HCT116 (cell line): Measurements from ENCODE around the gene CTSE. TPM values are rescaled to one million over a fixed set of nuclear protein-coding genes. Genes with fewer than 3 reads are reported as not detected.

Experiments used
- ATAC-seq: fragments of 200-7000 bp; cut with Tn5 transposase; 2 replicates; pipeline ENCODE4 v1.9.1; 2020; ENCODE audit warnings: mild to moderate bottlenecking, moderate library complexity
- BruUV-seq: library from RNA; stranded (reverse); fragments of 400-500 nt; replicated peaks from 2 replicates; lab custom pipeline; 2021; lab: Mats Ljungman, UMichigan
- CTCF ChIA-PET: fragments of 300-600 bp; sonication (Branson Sonifier 250); formaldehyde crosslinking; loops from one replicate; lab custom pipeline; 2021; ENCODE audit warnings: antibody characterized with exemption; lab: Charles Lee
- POLR2A ChIA-PET: fragments of 300-600, 350-600 bp; sonication (Branson Sonifier 250); formaldehyde crosslinking; loops from one replicate; lab custom pipeline; 2021; ENCODE audit warnings: antibody characterized with exemption; lab: Charles Lee
- RAD21 ChIA-PET, 2 experiments: fragments of 300-600 bp; sonication (Branson Sonifier 250); formaldehyde crosslinking; loops; one replicate each; lab custom pipeline; 2023; ENCODE audit warnings: low total read pairs in 2 of 2; ENCODE audit not compliant: uncharacterized antibody in 2 of 2, unreplicated experiment in 2 of 2, low non-redundant PET in 1 of 2; lab: Charles Lee
- DNase-seq: peaks from one replicate; pipeline ENCODE4 v3.0.0-alpha.2; 2010; ENCODE audit warnings: low read depth, low spot score
- H2AFZ ChIP-seq: fragments of 200-600 bp; shearing (Covaris generic), sonication (generic); 2 replicates; pipeline ENCODE4 v1.6.1; 2017; ENCODE audit warnings: low read depth, mixed run types, mixed read lengths, antibody characterized with exemption, low read length; ENCODE audit not compliant: poor library complexity, severe bottlenecking
- H3K27ac ChIP-seq: 2 replicates; pipeline ENCODE4 v1.5.1; 2012; ENCODE audit warnings: low read depth, low read length
- H3K27me3 ChIP-seq: fragments of 200-600 bp; sonication (generic); 2 replicates; pipeline ENCODE4 v1.6.1; 2016; ENCODE audit warnings: mixed run types, low read length, mixed read lengths; ENCODE audit not compliant: insufficient read depth
- H3K36me3 ChIP-seq, 2 experiments: fragments of 200-500 bp in 1 of 2; fragments of 200-600 bp in 1 of 2; sonication (Bioruptor generic) in 1 of 2; sonication (generic) in 1 of 2; 2 replicates each; pipeline versions ENCODE4 v1.5.1 to v1.6.1; 2014 to 2016; ENCODE audit warnings: low read length in 2 of 2, inconsistent platforms in 1 of 2, mixed read lengths in 1 of 2, mixed run types in 1 of 2; ENCODE audit not compliant: insufficient read depth in 2 of 2, control insufficient read depth in 1 of 2
- H3K4me1 ChIP-seq, 2 experiments: fragments of 200-600 bp in 1 of 2; sonication (generic) in 1 of 2; 2 replicates each; pipeline versions ENCODE4 v1.5.1 to v1.6.1; 2012 to 2017; ENCODE audit warnings: low read length in 2 of 2, inconsistent platforms in 1 of 2, mild to moderate bottlenecking in 1 of 2, mixed read lengths in 1 of 2, mixed run types in 1 of 2, moderate library complexity in 1 of 2; ENCODE audit not compliant: insufficient read depth in 2 of 2, control insufficient read depth in 1 of 2
- H3K4me2 ChIP-seq: fragments of 200-600 bp; sonication (generic); 2 replicates; pipeline ENCODE4 v1.6.1; 2017; ENCODE audit warnings: mixed run types, low read length, mixed read lengths
- H3K4me3 ChIP-seq, 2 experiments: fragments of 200-600 bp in 1 of 2; sonication (generic) in 1 of 2; replicated peaks in 1 of 2; 2 replicates each; pipeline ENCODE4 v1.5.1; 2011 to 2016; ENCODE audit warnings: low read length in 2 of 2, control low read depth in 1 of 2, low read depth in 1 of 2, mild to moderate bottlenecking in 1 of 2, mixed read lengths in 1 of 2, mixed run types in 1 of 2
- H3K79me2 ChIP-seq: fragments of 200-600 bp; sonication (generic); 2 replicates; pipeline ENCODE4 v1.6.1; 2017; ENCODE audit warnings: mild to moderate bottlenecking, mixed run types, low read length, moderate library complexity, mixed read lengths; ENCODE audit not compliant: insufficient read depth
- H3K9ac ChIP-seq: fragments of 200-600 bp; sonication (generic); 2 replicates; pipeline ENCODE4 v1.6.1; 2016; ENCODE audit warnings: low read length, mixed read lengths
- H3K9me2 ChIP-seq: fragments of 200-600 bp; sonication (generic), shearing (Covaris generic); 2 replicates; pipeline ENCODE4 v1.6.1; 2017; ENCODE audit warnings: mixed run types, mild to moderate bottlenecking, moderate library complexity; ENCODE audit not compliant: insufficient read depth
- H3K9me3 ChIP-seq, 2 experiments: fragments of 200-500 bp in 1 of 2; fragments of 200-600 bp in 1 of 2; sonication (Bioruptor generic) in 1 of 2; sonication (generic) in 1 of 2; 2 replicates each; pipeline ENCODE4 v1.6.1; 2014 to 2017; ENCODE audit warnings: low read length in 2 of 2, mixed read lengths in 2 of 2, inconsistent platforms in 1 of 2, low read depth in 1 of 2, mild to moderate bottlenecking in 1 of 2, mixed run types in 1 of 2, moderate library complexity in 1 of 2; ENCODE audit not compliant: control insufficient read depth in 1 of 2, insufficient read depth in 1 of 2
- H4K20me1 ChIP-seq: fragments of 200-600 bp; sonication (generic), shearing (Covaris generic); 2 replicates; pipeline ENCODE4 v1.6.1; 2017; ENCODE audit warnings: mixed run types, mild to moderate bottlenecking, moderate library complexity; ENCODE audit not compliant: insufficient read depth
- CBX3 ChIP-seq: IDR thresholded peaks from 2 replicates; pipeline ENCODE4 v1.6.1; 2012; ENCODE audit warnings: low read depth
- POLR2AphosphoS5 ChIP-seq: IDR thresholded peaks from 2 replicates; pipeline ENCODE4 v1.6.1; 2011; ENCODE audit warnings: mild to moderate bottlenecking, low read depth, low read length, moderate library complexity
- RAD21 ChIP-seq: IDR thresholded peaks from 2 replicates; pipeline ENCODE4 v1.6.1; 2012; ENCODE audit warnings: low read depth, mild to moderate bottlenecking
- REST ChIP-seq: IDR thresholded peaks from 2 replicates; pipeline ENCODE4 v1.6.1; 2012; ENCODE audit warnings: low read depth
- intact Hi-C: fragments of 100-400 bp; cut with micrococcal nuclease; formaldehyde crosslinking; loops from 2 replicates; pipeline ENCODE4 v1.10.0; 2022
- total RNA-seq: library from RNA; stranded (reverse); gene quantifications from one replicate; pipeline ENCODE4 v1.2.1, GENCODE V29; 2021; ENCODE audit not compliant: unreplicated experiment

CTSE gene
- total RNA-seq, 1 experiment from 2014 or later: 0.12 TPM

- Histone ChIP-seq H3K36me3 (no peaks in the 10 kb centered on the region), H3K4me1 (no peaks in the 10 kb centered on the region), H3K4me2 (no peak overlapping the region), H3K4me3 (no peak overlapping the region), H3K27me3 (peaks cover 16% of the 10 kb centered on the region; the same call in 1 of the 2 replicates), H3K9me2 (no peaks in the 10 kb centered on the region), H3K9me3 (no peaks in the 10 kb centered on the region), H3K9ac (no peak overlapping the region), H3K79me2 (no peaks in the 10 kb centered on the region), H3K27ac (no peak overlapping the region), H2AFZ (no peak overlapping the region), H4K20me1 (no peaks in the 10 kb centered on the region)
- CTCF ChIA-PET: no interaction called here
- TF ChIP-seq POLR2AphosphoS5: no peak
- no peak for TF ChIP-seq REST
- no peak for TF ChIP-seq RAD21
- TF ChIP-seq CBX3: no peak
- ATAC-seq (no peak), DNase-seq (no peak)
- intact Hi-C loops: loop anchor here (5.0 kb wide), 1 partner anchor 55 kb away; no protein-coding TSS in a partner anchor
- POLR2A ChIA-PET: interaction anchor here (1.2 kb wide), 1 partner anchor 10 kb away, joined by 4 read pairs; no protein-coding TSS in a partner anchor
- BruUV-seq: no TSS peak
- RAD21 ChIA-PET: no interaction called here
These were observed 13.9 kb upstream of the CTSE start for GRCh38 chr1:206037581-206037980.
